Measurements from ENCODE around the gene IGDCC3.

The IGDCC3 gene

DNA sequence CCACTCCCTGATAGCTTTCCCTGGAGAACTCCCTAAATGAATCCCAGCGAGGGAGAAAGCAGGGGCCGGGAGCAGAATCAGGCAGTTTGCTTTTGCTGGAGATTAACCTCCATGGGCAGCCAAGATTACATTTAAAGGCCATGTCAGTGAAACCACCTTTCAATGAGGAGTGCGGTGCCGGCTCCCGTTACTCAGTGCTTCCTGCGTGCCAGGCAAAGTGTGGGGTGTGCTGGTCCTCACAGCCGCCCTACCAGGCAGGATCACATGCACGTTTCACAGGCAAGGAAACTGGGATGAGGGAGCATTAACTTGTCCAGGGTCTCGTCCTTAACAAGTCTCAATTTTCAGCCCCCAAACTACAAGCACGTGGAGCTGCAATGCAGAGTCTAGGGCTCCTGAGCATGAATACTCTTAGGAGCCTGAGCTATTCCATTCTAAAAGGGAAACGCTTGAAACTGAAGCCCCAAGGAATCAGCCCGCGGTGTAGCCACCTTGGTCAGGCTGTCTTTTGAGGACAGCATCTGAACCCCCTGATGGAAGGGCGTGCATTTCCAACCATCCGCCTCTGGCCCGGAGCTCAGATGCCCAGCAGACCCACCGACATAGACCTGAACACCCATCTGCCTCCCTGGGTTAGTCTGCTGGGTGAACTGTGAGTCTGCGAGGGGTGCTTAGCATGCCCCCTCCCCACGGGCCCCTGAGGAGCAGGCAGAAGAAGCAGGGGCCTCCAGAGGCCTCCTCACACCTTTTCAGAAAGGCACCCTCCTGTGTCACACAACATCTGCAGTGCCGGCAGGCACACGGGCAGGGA lies 5.6 kb downstream of the IGDCC3 start:
- peaks cover 23% of the 10 kb centered on the region for H3K27me3 ChIP-seq (ENCODE audit: control insufficient read depth, insufficient read depth, low read length)
- no peak overlapping the region for H3K4me3 ChIP-seq (ENCODE audit: low read length)
- H3K36me3 ChIP-seq (ENCODE audit: control insufficient read depth, insufficient read depth, low read length), result no peaks in the 10 kb centered on the region
- peaks cover 5% of the 10 kb centered on the region for H3K4me1 ChIP-seq (ENCODE audit: control insufficient read depth, insufficient read depth, low read length)
- no peak overlapping the region for H3K9ac ChIP-seq (ENCODE audit: low read length)
- no peak overlapping the region for H3K27ac ChIP-seq (ENCODE audit: low read depth, low read length)

DNA sequence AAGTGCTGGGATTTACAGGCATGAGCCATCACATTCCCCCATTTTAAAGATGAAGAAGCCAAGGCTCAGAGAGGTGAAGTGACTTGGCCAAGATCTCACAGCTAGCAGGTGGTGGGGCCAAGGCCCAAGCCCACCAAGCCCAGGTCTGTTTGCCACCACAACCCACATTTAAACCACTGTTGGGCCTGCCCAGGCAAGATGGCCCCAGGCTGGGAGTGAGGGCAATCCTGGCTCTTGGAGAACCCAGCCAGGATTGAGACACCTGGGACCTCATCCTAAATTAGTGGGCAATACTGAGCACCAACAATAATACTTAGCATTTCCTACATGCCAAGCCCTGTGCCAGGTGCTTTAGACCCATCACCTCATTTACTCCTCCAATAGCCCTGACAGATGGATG lies 6.9 kb downstream of the IGDCC3 start:
- Histone ChIP-seq H3K27me3 (ENCODE audit: control insufficient read depth, insufficient read depth, low read length) (peaks cover 14% of the 10 kb centered on the region), H3K36me3 (ENCODE audit: control insufficient read depth, insufficient read depth, low read length) (no peaks in the 10 kb centered on the region), H3K9ac (ENCODE audit: low read length) (no peak overlapping the region), H3K4me1 (ENCODE audit: control insufficient read depth, insufficient read depth, low read length) (no peaks in the 10 kb centered on the region), H3K27ac (ENCODE audit: low read depth, low read length) (no peak overlapping the region), H3K4me3 (ENCODE audit: low read length) (no peak overlapping the region)

DNA sequence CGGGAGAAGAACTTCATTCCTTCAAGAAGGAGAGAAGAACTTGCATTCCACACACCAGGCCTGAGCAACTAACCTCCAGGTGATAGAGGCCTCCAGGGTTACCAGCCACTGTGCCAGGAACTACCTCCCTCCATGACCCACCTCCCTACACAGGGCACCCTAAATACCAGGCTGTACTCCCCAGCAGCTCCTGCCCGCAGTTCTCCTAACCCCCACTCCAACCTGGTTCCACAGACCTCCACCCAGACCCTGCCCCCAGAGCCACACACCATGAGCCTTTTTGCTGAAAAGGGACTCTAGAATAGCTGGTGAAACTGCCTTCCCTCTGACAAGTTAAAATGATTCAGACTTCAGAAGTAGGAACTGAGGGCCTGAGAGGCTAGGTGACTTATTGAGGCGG lies 8.2 kb downstream of the IGDCC3 start:
- H3K27ac ChIP-seq (ENCODE audit: low read depth, low read length), result no peak overlapping the region
- H3K4me3 ChIP-seq (ENCODE audit: low read length), result no peak overlapping the region

DNA sequence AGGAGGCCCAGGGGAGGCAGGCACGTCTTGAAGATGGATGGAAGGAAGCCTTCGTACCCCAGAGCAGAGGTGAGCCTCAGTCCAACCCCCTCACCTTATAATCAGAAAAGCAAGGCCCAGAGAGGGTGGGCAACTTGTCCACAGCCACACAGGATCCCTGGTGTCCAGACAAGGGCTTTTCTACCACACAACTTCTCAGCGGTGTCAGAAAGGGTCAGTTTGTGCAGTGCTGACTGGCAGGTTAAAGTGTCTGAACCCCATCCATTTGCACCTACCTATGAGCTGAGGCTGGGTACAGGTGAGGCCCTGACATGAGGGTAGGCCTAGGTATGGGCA lies 8.6 kb downstream of the IGDCC3 start:
- Histone ChIP-seq H3K9ac (ENCODE audit: low read length) (no peak overlapping the region), H3K36me3 (ENCODE audit: control insufficient read depth, insufficient read depth, low read length) (no peaks in the 10 kb centered on the region), H3K27ac (ENCODE audit: low read depth, low read length) (no peak overlapping the region), H3K4me3 (ENCODE audit: low read length) (no peak overlapping the region), H3K27me3 (ENCODE audit: control insufficient read depth, insufficient read depth, low read length) (peaks cover 7% of the 10 kb centered on the region), H3K4me1 (ENCODE audit: control insufficient read depth, insufficient read depth, low read length) (no peaks in the 10 kb centered on the region)

More for the DNA sequence above, 8.2 kb downstream of the IGDCC3 start:
- no peak overlapping the region for H3K9ac ChIP-seq (ENCODE audit: low read length)
- peaks cover 8% of the 10 kb centered on the region for H3K27me3 ChIP-seq (ENCODE audit: control insufficient read depth, insufficient read depth, low read length)
- no peaks in the 10 kb centered on the region for H3K4me1 ChIP-seq (ENCODE audit: control insufficient read depth, insufficient read depth, low read length)
- H3K36me3 ChIP-seq (ENCODE audit: control insufficient read depth, insufficient read depth, low read length), result no peaks in the 10 kb centered on the region

DNA sequence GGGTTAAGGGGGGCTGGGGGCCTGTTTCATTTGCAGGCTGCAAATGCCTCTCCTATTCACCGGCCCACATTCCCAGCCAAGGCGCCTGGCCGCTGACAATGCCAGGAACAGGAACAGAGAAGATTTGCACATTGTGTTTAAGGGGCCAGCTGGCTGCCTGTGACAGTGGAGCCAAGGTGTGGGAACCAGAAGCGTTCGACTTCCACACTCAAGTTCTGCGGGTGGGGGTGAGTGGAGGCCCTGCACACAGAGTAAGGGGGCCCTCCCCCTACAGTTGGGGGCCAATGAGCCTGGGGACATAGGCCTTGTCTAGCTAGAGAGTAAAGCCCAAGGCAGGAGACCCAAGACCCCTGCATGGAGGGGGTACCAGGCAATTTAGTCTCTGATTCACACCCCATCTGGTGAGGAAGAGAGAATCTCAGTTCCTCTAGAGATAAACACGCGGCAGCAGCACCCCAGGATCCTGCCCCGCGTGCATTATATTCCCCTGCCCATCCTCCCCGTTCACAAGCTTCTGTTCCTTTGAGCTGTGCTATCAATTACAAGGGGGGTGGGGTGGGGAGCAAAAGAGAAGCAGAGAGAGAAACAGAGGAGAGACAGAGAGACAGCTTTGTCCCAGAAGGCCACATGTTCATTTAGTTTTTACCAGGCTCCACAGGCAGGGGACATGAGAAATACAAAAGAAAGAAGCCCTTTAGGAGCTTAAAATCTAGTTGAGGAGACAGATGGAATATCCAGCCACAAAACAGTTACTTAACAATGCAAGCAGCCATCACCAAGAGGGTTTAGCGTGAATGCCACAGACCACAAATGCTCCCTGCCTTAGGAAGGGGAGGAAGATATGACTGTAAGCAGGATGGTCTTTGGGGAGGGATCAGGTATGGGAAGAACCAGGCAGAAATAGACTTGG lies 9.2 kb downstream of the IGDCC3 start:
- no peaks in the 10 kb centered on the region for H3K4me1 ChIP-seq (ENCODE audit: control insufficient read depth, insufficient read depth, low read length)
- no peak overlapping the region for H3K27ac ChIP-seq (ENCODE audit: low read depth, low read length)
- no peak overlapping the region for H3K4me3 ChIP-seq (ENCODE audit: low read length)
- H3K9ac ChIP-seq (ENCODE audit: low read length), result no peak overlapping the region
- H3K36me3 ChIP-seq (ENCODE audit: control insufficient read depth, insufficient read depth, low read length), result no peaks in the 10 kb centered on the region
- peaks cover 7% of the 10 kb centered on the region for H3K27me3 ChIP-seq (ENCODE audit: control insufficient read depth, insufficient read depth, low read length)

DNA sequence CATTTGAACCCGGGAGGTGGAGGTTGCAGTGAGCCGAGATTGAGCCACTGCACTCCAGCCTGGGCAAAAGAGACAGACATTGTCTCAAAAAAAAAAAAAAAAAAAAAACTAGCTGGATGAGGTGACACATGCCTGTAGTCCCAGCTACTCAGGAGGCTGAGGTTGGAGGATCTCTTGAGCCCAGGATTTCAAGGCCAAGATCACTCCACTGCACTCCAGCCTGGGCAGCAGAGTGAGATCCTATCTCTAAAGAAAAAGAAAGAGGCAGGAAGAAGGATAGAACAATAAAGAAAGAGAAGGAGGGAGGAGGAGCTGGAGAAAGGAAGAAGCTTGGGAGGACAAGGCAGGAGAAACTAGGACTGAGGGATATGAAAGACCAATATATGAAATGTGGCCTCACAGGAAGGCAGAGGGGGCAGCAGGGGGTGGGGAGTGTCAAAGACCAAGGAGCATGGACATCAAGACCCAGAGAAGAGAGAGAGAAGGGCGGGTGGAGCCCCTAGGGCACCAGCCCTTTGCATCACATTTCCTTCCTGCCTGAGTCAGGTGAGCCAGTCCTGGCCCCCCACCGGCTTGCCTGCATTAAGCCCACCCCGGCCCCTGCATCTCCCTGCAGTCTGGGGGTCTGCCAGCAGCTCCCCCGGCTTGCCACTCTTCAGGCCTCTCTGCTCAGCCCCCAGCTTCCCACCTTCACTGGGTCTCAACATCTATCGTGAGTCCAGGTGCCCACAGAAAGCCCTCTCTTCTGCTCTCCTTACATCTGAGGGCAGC lies 11.5 kb downstream of the IGDCC3 start:
- Histone ChIP-seq H3K4me1 (ENCODE audit: control insufficient read depth, insufficient read depth, low read length) (no peaks in the 10 kb centered on the region), H3K27me3 (ENCODE audit: control insufficient read depth, insufficient read depth, low read length) (peaks cover 3% of the 10 kb centered on the region), H3K9ac (ENCODE audit: low read length) (no peak overlapping the region), H3K36me3 (ENCODE audit: control insufficient read depth, insufficient read depth, low read length) (no peaks in the 10 kb centered on the region), H3K27ac (ENCODE audit: low read depth, low read length) (no peak overlapping the region), H3K4me3 (ENCODE audit: low read length) (no peak overlapping the region)

DNA sequence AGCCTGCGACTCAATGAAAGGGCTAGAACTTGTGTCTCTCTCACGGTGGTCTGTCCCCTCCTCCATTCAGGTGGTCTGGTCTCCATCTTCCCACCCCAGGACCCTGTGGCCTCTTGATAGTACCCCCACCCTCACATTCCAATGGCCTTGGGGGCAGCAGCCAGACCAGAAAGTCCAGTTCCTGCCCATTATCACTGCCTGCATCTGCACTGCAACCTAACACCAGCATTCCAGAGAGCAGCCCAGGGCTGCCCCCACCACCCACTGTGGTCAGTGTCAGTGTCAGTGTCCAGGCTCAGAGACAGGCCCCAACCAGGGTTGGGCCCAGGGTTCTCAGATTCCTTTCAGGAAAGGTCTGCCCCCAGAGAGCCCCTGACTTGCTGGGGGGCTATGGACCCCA lies 12.6 kb downstream of the IGDCC3 start:
- Histone ChIP-seq H3K27ac (ENCODE audit: low read depth, low read length) (no peak overlapping the region), H3K9ac (ENCODE audit: low read length) (no peak overlapping the region)

DNA sequence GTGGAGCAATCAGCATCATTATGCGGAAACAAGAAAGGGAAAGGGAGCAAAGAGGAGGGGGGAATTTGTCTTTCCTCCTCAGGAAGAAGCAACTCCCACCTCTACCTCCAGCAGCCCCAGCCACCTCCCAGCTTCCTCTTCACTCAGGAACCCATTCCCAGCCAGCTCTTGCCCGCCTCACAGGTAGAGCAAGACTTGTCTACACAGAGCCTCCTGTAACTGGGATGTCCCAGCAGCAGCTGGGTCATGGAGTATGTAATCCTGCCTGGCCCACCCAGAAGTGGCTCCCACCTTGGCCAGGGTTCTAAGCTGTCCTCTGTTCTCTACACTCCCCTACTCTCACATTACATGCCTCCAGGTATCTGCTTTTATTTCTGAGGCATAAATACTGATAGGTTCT lies 14.0 kb downstream of the IGDCC3 start:
- no peaks in the 10 kb centered on the region for H3K36me3 ChIP-seq (ENCODE audit: control insufficient read depth, insufficient read depth, low read length)
- H3K27me3 ChIP-seq (ENCODE audit: control insufficient read depth, insufficient read depth, low read length), result peaks cover 3% of the 10 kb centered on the region
- H3K9ac ChIP-seq (ENCODE audit: low read length), result no peak overlapping the region
- H3K27ac ChIP-seq (ENCODE audit: low read depth, low read length), result no peak overlapping the region
- no peak overlapping the region for H3K4me3 ChIP-seq (ENCODE audit: low read length)
- no peaks in the 10 kb centered on the region for H3K4me1 ChIP-seq (ENCODE audit: control insufficient read depth, insufficient read depth, low read length)

More for the DNA sequence above, 12.6 kb downstream of the IGDCC3 start:
- Histone ChIP-seq H3K27me3 (ENCODE audit: control insufficient read depth, insufficient read depth, low read length) (peaks cover 3% of the 10 kb centered on the region), H3K4me3 (ENCODE audit: low read length) (no peak overlapping the region), H3K4me1 (ENCODE audit: control insufficient read depth, insufficient read depth, low read length) (no peaks in the 10 kb centered on the region), H3K36me3 (ENCODE audit: control insufficient read depth, insufficient read depth, low read length) (no peaks in the 10 kb centered on the region)

DNA sequence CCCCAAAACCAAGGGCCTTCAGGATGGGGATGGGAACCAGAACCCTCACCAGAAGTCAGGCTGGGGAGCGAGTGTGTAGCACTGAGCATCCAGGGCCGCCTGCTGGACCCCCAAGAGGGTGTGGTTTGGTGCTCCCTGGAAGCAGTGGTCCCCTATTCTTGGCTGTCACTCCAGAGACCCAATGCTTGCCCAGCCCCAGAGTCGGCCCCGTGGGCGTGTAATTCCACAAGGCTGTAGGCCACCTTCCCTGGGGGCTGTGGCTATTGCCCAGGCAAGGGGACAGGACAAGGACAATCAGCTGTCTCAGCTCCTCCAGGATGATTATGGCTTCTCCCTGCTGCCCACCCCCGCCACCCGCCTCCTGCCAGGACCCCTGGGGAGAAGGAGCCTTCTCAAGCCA lies 14.5 kb downstream of the IGDCC3 start:
- H3K27ac ChIP-seq (ENCODE audit: low read depth, low read length), result no peak overlapping the region
- no peak overlapping the region for H3K4me3 ChIP-seq (ENCODE audit: low read length)
- H3K4me1 ChIP-seq (ENCODE audit: control insufficient read depth, insufficient read depth, low read length), result no peaks in the 10 kb centered on the region
- H3K9ac ChIP-seq (ENCODE audit: low read length), result no peak overlapping the region
- peaks cover 3% of the 10 kb centered on the region for H3K27me3 ChIP-seq (ENCODE audit: control insufficient read depth, insufficient read depth, low read length)
- no peaks in the 10 kb centered on the region for H3K36me3 ChIP-seq (ENCODE audit: control insufficient read depth, insufficient read depth, low read length)

DNA sequence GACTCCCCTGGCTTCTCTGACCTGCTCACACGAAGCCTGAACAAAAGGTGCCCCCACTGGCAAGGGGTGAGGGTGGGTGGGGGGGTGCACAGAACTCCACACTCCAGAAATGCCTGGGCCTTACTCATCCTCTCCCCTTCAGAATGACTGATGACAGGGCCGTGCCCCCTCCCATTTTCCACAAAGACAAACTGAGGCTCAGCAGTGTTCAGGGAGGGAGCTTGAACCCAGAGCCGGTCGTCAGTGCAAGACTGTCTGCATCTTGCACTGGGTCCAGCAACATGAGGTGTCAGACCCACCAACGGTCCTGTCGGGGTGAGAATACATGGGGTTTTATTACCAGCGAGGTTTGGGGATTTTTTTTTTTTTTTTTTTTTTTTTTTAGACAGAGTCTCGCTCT lies 15.3 kb downstream of the IGDCC3 start:
- H3K27ac ChIP-seq (ENCODE audit: low read depth, low read length), result no peak overlapping the region
- no peak overlapping the region for H3K4me3 ChIP-seq (ENCODE audit: low read length)
- H3K27me3 ChIP-seq (ENCODE audit: control insufficient read depth, insufficient read depth, low read length), result peaks cover 3% of the 10 kb centered on the region
- no peaks in the 10 kb centered on the region for H3K4me1 ChIP-seq (ENCODE audit: control insufficient read depth, insufficient read depth, low read length)
- no peak overlapping the region for H3K9ac ChIP-seq (ENCODE audit: low read length)
- H3K36me3 ChIP-seq (ENCODE audit: control insufficient read depth, insufficient read depth, low read length), result no peaks in the 10 kb centered on the region

DNA sequence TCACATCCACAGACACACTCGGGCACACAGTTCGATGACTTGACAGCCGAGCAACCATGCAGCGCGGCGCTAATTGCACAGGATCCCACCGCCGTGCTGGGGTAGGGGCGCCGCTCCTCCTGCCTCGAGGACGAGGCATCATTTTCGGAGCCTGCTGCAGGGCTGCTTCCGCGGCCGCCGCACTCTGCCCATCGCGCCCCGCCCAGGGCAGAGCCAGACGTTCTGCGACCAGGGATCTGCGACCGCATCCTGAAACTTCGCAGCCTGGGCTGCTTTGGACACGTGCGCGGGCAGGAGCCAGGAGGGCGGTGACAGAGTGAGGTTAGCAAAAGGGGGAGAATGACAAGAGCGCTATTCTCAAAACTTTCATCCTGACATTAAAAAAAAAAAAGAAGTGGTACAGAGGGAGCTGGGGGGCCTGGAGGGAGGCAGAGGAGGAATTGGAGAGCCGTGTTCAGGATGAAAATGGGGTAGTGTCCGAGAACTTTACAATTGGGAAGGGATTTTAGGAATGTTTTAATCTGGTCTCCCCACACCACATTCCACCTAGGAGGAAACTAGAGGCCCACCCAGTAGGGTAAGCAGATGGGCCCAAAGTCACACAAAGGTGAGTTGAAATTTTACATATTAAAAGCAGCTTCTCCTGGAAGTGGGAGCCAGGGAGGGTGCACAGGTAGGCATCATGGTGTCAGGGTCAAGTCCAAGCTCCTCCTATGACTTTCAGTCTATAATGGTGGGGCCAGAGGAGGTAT lies 15.9 kb downstream of the IGDCC3 start:
- Histone ChIP-seq H3K27ac (ENCODE audit: low read depth, low read length) (no peak overlapping the region), H3K36me3 (ENCODE audit: control insufficient read depth, insufficient read depth, low read length) (no peaks in the 10 kb centered on the region), H3K4me3 (ENCODE audit: low read length) (no peak overlapping the region), H3K9ac (ENCODE audit: low read length) (no peak overlapping the region), H3K4me1 (ENCODE audit: control insufficient read depth, insufficient read depth, low read length) (no peaks in the 10 kb centered on the region), H3K27me3 (ENCODE audit: control insufficient read depth, insufficient read depth, low read length) (peaks cover 5% of the 10 kb centered on the region)

DNA sequence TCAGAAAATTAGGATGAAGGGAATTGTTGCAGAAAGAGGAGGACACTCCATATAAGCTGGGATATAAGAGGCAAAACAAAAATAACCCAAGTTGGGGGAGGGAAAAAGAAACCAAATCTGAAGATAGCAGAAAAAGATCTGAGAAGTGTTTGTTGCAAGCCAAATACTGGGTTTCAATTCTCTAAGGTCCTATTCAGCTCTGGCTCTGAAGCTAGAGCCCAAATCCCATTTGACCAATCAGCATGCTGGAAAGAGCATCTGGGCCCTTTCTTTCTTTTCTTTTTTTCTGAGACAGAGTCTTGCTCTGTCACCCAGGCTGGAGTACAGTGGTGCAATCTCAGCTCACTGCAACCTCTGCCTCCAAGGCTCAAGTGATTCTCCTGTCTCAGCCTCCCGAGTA lies 17.3 kb downstream of the IGDCC3 start:
- Histone ChIP-seq H3K36me3 (ENCODE audit: control insufficient read depth, insufficient read depth, low read length) (no peaks in the 10 kb centered on the region), H3K4me3 (ENCODE audit: low read length) (no peak overlapping the region), H3K9ac (ENCODE audit: low read length) (no peak overlapping the region), H3K4me1 (ENCODE audit: control insufficient read depth, insufficient read depth, low read length) (peaks cover 4% of the 10 kb centered on the region), H3K27me3 (ENCODE audit: control insufficient read depth, insufficient read depth, low read length) (peaks cover 5% of the 10 kb centered on the region), H3K27ac (ENCODE audit: low read depth, low read length) (no peak overlapping the region)

Measured in rectal smooth muscle tissue (tissue), 1 donor.